Stimulated activated CD8-positive, alpha-beta memory T cell treated with anti-CD3 and anti-CD28 coated beads, Interleukin-12 subunit alpha, Interleukin-12 subunit beta, amount 100 ng/mL, for 1 hour (primary cell): ENCODE measurements around the gene PARK7.

Experiments
- DNase-seq: peaks from one replicate; pipeline ENCODE4 v3.0.0-alpha.2; 2020; ENCODE audit warnings: low read depth

The PARK7 gene

DNA sequence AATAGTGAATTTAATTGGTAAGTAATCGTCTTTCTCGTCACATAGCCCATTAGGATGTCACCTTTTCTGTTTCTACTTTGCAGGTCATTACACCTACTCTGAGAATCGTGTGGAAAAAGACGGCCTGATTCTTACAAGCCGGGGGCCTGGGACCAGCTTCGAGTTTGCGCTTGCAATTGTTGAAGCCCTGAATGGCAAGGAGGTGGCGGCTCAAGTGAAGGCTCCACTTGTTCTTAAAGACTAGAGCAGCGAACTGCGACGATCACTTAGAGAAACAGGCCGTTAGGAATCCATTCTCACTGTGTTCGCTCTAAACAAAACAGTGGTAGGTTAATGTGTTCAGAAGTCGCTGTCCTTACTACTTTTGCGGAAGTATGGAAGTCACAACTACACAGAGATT is 23.3 kb downstream of the PARK7 start:
- DNase-seq = no peak

DNA sequence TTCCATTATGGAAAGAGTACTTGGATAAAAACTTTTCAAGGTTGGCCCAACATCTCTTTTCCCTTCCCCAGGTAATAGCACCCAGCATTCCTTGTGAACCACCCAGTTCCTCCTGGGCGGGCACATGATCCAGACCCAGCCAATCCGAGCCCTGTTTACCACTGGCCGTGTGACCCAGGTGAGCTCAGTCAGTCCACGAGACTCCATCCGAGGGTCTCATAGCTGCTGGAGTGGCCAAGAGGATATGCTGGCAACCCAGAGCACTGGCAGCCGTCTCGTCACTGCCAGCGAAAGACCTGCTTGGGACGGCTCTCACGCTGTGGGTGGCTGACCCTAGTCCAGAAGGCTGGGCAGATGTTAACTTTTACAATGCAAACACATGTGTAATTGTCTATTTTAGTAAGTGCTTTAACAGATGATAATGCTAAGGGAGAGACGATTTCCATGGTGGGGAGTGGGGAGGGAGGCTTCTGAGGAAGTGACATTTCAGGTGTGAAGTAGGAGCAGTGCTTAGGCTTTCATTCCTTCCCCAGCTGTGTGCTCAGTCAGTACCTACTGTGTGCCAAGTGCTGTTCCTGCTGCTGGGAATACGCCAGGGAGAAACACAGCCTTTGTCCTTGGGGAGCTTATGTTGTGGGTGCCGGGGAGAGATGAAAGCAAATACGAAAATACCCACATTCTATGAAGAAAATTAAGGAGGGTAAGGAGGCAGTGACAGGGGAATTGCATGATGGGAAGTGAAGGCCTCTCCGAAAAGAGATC is 24.5 kb downstream of the PARK7 start:
- no peak for DNase-seq

DNA sequence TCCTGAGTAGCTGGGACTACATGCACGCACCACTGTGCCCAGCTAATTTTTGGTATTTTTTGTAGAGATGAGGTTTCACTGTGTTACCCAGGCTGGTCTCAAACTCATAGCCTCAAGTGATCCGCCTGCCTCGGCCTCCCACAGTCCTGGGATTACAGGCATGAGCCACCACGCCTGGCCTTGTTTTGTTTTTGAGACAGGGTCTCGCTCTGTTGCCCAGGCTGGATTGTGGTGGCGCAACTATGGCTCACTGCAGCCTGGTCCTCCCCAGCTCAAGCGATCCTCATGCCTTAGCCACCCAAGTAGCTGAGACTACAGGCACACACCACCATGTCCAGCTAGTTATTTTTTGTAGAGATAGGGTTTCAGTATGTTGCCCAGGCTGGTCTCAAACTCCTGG is 26.0 kb downstream of the PARK7 start:
- no peak for DNase-seq

DNA sequence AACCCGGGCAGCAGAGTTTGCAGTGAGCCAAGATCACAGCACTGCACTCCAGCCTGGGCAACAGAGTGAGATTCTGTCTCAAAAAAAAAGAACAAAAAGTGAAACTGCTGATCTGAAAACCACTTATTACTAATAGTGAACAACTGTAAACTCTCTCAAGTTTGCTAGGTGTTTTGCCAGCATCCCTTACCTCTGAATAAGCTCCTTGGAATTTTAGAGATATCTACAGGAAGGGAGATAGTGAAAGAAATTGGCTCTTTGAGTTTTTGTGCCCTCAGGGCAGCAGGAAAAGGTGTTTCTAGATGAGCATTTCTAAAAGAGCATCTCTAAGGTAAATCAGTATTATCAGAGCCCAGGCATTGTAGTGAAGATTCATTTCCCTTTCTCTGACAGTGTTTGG is 27.1 kb downstream of the PARK7 start:
- DNase-seq = no peak

DNA sequence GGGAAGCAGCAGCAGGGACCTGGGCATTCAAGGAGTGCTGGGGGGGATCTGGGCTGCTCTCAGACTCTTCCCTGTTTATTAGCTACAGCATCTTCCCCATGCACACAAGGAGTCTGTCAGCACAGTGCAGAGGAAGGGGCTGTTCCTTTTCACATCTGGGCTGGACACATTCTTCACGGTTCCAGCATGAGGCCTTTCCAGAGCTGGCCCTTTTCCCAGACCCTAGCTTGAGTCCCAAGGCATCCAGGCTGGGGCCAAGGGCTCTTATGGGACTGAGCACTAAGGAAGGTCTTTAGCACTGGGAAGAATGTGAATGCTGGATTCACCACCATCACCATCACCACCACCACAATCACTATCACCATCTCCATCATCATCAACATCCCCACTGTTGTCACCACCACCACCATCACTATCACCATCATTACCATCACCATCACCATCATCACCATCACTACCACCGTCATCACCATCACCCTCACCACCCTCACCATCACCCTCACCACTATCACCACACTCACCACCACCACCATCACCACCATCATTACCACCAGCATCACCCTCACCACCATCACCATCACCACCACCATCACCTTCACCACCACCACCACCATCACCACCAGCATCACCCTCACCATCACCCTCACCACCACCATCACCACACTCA is 28.4 kb downstream of the PARK7 start:
- DNase-seq = no peak

DNA sequence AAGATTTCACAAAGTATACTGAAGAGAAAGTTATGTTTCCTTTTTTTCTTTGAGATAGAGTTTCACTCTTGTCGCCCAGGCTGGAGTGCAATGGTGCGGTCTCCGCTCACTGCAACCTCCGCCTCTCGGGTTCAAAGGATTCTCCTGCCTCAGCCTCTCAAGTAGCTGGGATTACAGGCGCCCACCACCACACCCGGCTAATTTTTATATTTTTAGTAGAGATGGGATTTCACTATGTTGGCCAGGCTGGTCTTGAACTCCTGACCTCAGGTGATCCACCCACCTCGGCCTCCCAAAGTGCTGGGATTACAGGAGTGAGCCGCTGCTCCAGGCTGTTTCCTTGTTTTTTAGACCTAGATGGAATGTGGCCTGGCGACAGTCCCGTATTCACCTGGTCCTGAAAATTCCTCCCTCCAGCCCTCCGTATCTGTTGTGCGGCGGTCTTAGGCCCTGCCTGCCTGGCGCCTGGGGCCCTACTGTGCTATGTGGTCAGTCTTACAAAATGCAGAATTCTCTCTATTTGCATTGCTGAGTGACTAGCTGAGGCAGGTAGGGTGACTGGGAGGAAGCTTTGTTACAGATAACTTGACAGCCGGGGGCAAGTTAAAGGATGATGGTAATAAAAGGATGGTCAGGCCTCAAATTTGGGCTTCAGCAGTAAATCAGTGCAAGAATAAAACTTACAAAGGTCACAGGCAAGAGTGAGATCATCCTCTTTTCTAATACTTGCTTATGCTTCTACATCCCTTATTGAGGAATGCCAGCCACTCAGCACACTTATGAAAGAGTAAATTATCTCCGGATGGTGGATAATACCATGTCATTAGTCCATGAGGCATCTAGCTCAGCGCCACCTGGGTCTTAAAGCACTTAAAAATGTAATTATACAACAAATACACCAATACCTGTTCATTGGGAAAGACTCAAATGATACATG is 30.3 kb downstream of the PARK7 start:
- DNase-seq = no peak

DNA sequence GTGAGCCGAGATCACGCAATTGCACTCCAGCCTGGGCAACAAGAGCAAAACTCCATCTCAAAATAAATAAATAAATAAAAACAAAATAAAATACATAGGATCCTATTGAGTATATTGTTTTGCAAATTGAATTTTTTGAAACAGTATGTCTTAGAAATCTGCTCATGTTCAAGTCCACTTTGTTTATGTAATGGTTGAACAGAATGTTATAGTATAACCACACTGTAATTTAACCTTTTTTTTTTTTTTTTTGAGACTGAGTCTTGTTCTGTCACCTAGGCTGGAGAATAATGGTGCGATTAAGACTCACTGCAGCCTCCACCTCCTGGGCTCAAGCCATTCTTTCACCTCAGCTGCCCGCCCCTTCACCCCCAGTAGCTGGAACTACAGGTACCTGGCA is 31.4 kb downstream of the PARK7 start:
- DNase-seq = no peak

DNA sequence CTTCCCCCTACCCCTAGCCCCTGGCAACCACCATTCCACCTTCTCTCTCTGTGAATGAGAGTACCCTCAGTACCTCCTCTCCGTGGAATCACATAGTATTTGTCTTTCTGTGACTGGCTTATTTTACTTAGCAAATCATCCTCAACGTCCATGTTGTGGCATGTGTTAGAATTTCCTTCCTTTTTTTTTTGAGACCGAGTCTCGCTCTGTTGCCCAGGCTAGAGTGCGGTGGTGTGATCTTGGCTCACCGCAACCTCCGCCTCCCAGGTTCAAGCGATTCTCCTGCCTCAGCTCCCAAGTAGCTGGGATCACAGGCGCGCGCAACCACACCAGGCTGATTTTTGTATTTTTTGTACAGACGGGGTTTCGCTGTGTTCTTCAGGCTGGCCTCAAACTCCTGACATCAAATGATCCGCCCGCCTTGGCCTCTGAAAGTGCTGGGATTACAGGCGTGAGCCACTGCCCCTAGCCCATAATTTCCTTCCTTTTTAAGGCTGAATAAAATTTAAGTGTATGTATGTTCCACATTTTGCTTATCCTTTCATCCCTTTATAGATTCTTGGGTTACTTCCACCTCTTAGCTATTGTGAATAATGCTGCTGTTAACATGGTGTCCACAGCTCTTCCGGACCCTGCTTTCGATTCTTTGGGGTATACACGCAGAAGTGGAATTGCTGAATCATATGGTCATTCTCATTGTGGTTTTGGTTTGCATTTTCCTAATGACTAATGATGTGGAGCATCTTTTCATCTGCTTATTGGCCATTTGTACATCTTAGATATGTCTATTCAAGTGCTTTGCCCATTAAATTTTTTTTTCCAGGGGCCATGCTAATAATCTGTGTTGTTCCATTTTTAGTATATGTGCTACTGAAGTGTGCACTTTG is 32.3 kb downstream of the PARK7 start:
- no peak for DNase-seq

DNA sequence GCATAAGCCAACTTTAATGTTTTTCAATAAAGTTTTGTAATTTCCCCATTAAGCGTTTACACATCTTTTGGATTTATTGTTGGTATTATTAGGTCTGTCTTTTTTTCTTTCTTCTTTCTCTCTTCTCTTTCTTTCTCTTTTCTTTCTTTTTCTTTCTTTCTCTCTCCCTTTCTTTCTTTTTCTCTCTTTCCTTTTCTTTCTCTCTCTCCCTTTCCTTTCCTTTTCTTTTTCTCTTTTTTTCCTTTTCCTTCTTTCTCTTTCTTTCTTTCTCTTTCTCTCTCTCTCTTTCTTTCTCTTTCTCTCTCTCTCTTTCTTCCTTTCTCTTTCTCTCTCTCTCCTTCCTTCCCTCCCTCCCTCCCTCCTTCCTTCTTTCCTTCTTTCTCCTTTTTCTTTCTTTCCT is 33.3 kb downstream of the PARK7 start:
- no peak for DNase-seq

DNA sequence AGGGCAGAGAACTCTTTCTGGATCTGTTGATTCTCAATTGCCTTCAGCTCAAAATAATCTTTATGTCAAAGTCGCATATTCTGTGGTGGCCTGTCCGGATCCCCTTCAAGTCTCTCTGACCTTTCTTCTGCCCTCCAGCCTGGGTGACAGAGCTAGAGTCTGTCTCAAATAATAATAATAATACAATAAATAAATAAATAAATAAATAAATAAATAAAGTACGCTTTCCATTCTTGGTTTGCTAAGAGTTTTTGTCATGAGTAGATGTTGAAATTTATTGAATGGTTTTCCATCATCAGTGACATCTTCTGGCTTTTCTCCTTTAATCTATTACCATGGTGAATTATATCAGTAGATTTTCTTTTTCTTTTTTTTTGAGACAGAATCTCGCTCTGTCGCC is 33.9 kb downstream of the PARK7 start:
- no peak for DNase-seq

DNA sequence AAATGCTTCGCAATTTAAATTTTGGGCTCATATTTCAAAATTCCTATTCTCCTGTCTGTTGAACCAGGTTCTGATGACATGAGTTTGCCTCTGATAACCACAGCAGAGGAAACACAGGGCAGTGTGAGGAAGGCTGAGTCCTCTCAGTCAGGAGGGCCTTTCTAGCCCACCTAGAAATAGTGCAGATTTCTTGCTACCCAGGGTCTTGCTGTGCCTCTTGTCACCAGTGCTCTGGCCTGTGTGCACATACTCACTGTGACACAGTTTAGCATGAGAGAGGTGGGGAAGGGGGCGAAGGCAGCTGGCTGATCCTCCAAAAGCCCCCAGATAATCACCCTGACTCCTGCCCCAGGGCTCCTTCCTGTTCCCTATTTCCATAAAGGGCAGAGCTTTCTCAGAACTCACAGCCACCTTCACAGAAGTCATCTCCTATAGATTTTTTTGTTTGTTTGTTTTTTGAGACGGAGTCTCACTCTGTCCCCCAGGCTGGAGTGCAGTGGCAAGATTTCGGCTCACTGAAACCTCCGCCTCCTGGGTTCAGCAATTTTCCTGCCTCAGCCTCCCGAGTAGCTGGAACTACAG is 40.9 kb downstream of the PARK7 start:
- no peak for DNase-seq

DNA sequence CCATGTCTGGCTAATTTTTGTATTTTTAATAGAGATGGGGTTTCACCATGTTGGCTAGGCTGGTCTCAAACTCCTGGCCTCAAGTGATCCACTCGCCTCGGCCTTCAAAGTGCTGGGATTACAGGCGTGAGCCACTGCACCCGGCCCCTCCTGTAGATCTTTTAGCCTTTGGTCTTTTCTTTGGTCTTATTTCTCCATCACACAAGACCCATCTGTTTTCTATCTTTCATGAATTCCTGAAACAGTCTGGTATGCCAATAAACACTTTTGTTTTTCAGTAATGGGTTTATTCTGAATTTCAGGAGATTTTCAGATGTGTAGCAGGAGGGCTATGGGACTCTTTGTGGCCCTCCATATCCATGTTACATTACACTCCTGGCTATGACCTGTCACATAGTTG is 41.4 kb downstream of the PARK7 start:
- no peak for DNase-seq

DNA sequence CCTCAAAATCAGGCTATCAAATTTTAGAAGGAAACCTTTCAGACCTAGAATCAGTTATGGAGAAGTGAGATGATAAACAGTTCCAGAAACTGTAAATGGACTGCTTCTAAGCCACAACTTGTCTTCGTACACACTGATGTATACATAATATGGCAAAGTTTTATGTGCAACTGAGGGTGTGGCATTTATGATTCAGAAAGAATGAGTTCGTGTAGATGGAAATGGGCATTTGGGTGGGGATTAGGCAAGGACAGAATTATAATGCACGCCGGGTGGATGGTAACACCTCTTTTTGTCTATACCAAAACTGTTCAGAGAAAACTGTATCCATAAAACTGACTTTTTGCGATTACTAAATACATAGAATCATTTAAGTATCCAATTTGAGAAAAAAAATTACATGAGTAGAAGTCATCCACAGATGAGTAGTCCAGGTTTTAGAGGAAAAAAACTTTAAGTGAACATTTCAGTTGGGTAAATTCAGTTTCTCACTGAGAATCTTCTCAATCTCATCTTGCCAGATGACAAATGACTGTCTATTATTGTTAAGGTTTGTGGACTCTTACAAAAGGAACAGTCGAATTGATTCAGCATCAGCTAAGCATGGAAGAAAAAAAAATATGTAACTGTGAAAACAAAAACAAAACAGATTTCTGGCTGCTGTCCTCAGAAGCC is 42.1 kb downstream of the PARK7 start:
- no peak for DNase-seq

DNA sequence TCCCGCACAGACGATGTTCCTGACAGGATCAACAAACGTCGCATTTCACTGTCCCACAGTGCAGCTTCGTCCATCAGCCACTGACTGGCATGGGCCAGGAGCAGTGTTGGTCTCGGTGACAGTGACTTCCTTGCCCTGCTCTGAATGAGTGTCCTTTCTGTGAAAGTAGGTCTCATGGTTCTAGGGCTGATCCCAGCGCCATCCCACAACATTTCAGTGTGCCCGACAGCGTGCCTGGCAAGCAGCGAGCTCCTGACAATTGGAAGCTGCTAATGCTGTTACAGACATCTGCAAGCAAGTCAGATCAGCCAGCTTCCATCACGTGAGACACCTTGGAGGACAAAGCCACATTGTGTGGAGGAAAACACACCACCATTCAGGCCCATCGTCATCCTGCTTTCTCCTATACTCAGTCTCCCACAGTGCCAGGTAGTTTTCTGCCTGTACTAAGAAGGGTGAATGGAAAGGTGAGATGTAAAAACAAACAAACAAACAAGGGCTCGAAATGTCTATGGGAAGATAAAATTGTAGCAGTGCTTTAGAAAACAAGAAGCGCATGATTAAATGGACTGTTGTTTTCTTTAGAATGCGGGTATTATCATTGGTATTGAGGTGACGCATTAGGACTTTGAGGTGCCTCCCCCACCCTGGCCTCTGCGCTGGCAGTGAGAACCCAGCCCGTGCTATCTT is 42.7 kb downstream of the PARK7 start:
- no peak for DNase-seq

DNA sequence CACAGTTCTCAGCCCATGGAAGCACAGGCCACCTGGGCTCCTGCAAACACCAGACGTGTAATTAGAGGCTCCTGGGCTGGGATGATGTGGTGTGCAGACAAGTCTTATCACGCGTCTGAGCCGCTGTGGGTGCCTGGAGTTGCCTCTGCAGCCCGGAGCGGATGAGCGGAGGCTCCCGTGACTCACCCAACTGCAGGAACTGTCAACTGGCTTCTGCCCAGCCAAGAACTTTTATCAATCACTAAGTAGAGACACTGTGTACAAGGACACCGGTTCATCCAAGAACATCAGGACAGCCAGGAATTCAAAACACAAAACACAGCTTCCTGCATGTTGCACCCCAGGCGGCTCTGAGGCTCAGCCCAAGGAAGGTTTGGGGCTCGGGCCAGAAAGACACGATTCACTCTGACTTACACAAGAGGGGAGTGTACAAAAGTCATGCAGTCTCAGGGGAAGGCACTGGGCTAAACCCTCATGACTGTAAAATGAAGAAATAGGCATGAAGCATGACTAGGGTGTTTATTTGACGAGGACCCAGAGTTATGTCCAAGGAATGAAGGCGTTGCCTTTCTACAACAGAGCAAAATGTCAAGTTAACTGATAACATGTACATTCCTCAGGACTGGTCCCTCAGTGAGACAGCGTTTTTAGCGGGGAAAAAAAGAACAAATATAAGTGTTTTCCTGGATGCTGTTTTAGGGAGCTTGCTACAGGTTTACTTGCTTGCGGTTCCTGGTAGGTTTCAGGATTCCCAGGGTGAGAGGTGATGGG is 43.5 kb downstream of the PARK7 start:
- DNase-seq = no peak

DNA sequence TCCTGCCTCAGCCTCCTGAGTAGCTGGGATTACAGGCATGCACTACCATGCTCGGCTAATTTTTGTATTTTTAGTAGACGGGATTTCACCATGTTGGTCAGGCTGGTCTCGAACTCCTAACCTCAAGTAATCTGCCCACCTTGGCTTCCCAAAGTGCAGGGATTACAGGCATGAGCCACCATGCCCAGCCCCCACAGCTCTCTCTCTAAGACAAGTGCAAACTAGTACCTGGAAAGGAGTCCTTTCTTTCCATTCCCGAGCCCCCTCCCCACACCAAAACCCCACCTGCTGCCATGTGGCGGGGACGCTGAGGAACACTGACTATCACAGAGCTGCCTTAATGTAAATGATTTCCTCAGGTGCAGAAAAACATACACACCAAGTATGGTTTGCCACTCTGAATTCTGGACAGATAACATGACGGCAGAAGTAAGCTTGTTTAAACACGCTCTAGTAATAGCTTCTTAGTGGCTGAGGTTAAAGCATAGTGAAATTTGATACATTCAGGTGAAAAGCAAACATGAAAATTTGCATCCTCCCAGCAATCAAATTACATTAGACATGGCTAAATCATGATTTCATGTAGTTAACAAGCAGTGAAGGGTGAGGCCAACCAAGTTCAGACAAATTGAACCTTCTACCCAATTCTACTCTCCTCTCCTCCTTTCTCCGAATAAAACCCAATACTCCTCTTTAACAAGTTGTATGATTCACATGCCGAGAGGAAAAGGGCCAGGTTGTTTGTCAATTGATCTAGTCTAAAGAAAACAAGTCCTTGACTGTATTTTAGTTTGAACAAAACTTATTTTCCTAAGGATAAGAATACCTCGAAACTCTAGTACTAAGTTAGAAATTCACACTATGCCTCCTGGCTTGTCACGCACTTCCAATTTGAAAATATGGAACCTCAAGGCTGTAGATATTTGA is 44.8 kb downstream of the PARK7 start:
- no peak for DNase-seq

DNA sequence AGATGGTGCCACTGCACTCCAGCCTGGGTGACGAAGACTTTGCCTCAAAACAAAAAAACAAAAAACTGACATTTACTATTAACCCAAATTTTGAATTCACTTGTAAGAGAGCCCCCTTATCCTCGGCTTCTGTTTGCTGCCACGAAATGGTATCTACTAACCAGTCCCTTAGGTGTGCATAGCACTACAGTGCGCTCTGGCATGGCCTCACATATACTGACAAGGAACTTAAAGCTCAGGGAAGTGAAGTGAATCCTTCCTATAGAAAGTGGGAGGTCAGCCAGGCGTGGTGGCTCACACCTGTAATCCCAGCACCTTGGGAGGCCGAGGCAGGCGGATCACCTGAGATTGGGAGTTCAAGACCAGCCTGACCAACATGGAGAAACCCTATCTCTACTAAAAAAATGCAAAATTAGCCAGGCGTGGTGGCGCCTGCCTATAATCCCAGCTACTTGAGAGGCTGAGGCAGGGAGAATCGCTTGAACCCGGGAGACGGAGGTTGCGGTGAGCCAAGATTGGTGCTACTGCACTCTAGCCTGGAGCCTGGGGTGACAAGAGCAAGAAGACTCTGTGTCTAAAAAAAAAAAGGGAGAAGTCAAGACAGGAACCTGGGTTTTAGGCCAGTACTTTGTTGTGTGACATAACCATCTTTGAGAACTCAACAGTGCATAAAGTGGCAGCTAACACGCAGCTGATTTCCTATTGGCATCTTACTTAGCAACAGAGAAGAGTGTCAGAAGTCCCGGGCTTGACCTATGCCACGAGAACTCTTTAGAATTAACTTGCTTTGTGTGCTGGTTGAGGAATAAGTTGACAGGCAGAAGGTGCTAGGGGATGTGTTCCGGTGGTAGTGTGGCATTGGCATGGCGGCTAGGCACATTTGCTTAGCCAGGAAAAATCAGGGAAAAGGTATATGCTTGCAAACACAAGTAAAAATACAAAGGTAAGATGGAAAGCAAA is 47.8 kb downstream of the PARK7 start:
- DNase-seq = no peak
